Stimulated activated CD4-positive, alpha-beta T cell treated with anti-CD3 and anti-CD28 coated beads, Interleukin-2, amount 100 ng/mL, for 4 hours (primary cell): ENCODE measurements around the gene IER3.

Source experiments
- DNase-seq: peaks from one replicate; pipeline ENCODE4 v3.0.0-alpha.2; 2020; ENCODE audit warnings: low read depth

Gene IER3

GRCh38 chr6:30747902-30748769, 3.8 kb upstream of the IER3 start:
- no peak for DNase-seq

GRCh38 chr6:30747300-30747687, 2.9 kb upstream of the IER3 start:
- DNase-seq = no peak

- no peak for DNase-seq
Measured at GRCh38 chr6:30743099-30744053, 971 bp downstream of the IER3 start.

GRCh38 chr6:30742316-30743098, 1.8 kb downstream of the IER3 start, which contains the start of gene FLOT1:
Gene FLOT1 (minus strand): TSS chr6:30742687. CDS start chr6:30742189, 498 bp downstream.
- peak; percentile 90 for DNase-seq

- peak; percentile 62 for DNase-seq
Measured at GRCh38 chr6:30741789-30742315, 2.5 kb downstream of the IER3 start.

GRCh38 chr6:30741063-30741779, 3.1 kb downstream of the IER3 start:
- DNase-seq = peak; percentile 34

- DNase-seq = no peak
Measured at GRCh38 chr6:30740540-30740870, 3.8 kb downstream of the IER3 start.

- DNase-seq = no peak
Measured at GRCh38 chr6:30738532-30738931, 5.8 kb downstream of the IER3 start.

- no peak for DNase-seq
Measured at GRCh38 chr6:30735668-30736314, 8.6 kb downstream of the IER3 start.

- no peak for DNase-seq
Measured at GRCh38 chr6:30732237-30732943, 12.0 kb downstream of the IER3 start.

GRCh38 chr6:30730601-30731435, 13.5 kb downstream of the IER3 start:
- peak; percentile 81 for DNase-seq

- DNase-seq = no peak
Measured at GRCh38 chr6:30727920-30728553, 16.3 kb downstream of the IER3 start.

- no peak for DNase-seq
Measured at GRCh38 chr6:30726506-30727413, 17.6 kb downstream of the IER3 start.

GRCh38 chr6:30725713-30726505, 18.4 kb downstream of the IER3 start:
- no peak for DNase-seq

GRCh38 chr6:30724906-30725667, 19.3 kb downstream of the IER3 start:
- DNase-seq = no peak
